Measurements from ENCODE around the gene NUDT21. TPM values are rescaled to one million over a fixed set of nuclear protein-coding genes. Genes with fewer than 3 reads are reported as not detected.

NUDT21 gene
- total and polyA plus RNA-seq, 10 of the 15 experiments (the other 5 are each of a cell fraction or from before 2014, with no cell fraction given), result 70.1 to 229 (median 127) TPM

GRCh38 chr16:56480776-56481467 lies 29.8 kb upstream of the NUDT21 start:
- RAD21 ChIA-PET (ENCODE audit: unreplicated experiment), result no interaction called here
- H3K9me3 ChIP-seq (replicated peaks; ENCODE audit: control insufficient read depth, insufficient read depth, low read length), result no peaks in the 10 kb centered on the region
- TF ChIP-seq ZNF207 (IDR thresholded peaks at IDR 0.05; ENCODE audit: borderline replicate concordance) (no peak), CHD1 (IDR thresholded peaks at IDR 0.05; ENCODE audit: low read depth, low read length) (no peak), ZSCAN29 (IDR thresholded peaks at IDR 0.05) (no peak), BHLHE40 (IDR thresholded peaks at IDR 0.05; ENCODE audit: borderline replicate concordance in 1 of 2, low read depth in 2 of 2, low read length in 1 of 2) (no peak), POLR2AphosphoS2 (IDR thresholded peaks at IDR 0.05; ENCODE audit: low read depth, low read length) (no peak), MXI1 (IDR thresholded peaks at IDR 0.05; ENCODE audit: low read depth, low read length) (no peak), ZZZ3 (IDR thresholded peaks at IDR 0.05; ENCODE audit: control insufficient read depth, insufficient read length, low read depth) (no peak), HDAC2 (IDR thresholded peaks at IDR 0.05) (no peak), SMC3 (IDR thresholded peaks at IDR 0.05; ENCODE audit: borderline replicate concordance, low read length) (no peak), MTA3 (IDR thresholded peaks at IDR 0.05; ENCODE audit: borderline replicate concordance, low read length) (no peak), SRF (IDR thresholded peaks at IDR 0.05; ENCODE audit: low read depth in 2 of 2, low read length in 2 of 2) (no peak)
- H3K36me3 ChIP-seq (ENCODE audit: control insufficient read depth in 2 of 2, insufficient read depth in 2 of 2, low read length in 1 of 2), result peaks cover 3 to 9% of the 10 kb centered on the region in 2 experiments; a peak in 3 of 4 replicates
- CTCF ChIA-PET, result interaction anchor here (0.8 kb wide), 1 partner anchor 21 kb away, joined by 4 read pairs; no protein-coding TSS in a partner anchor
- no peak overlapping the region for H3K9ac ChIP-seq (ENCODE audit: control insufficient read depth, insufficient read depth, low read length)
- ATAC-seq (no peak), DNase-seq (ENCODE audit: low read depth, low spot score) (no peak), FAIRE-seq (no peak)
- no peaks in the 10 kb centered on the region for H3K79me2 ChIP-seq (ENCODE audit: control insufficient read depth, insufficient read depth, low read length)
- no peaks in the 10 kb centered on the region for H3K4me1 ChIP-seq (ENCODE audit: control insufficient read depth, insufficient read depth, low read length)
- intact Hi-C loops (cut with micrococcal nuclease; ENCODE audit: unreplicated experiment) (no loop called here), in situ Hi-C loops (cut with MboI) (no loop called here)
- no peak overlapping the region for H3K27ac ChIP-seq (ENCODE audit: control insufficient read depth, insufficient read depth)
- no peaks in the 10 kb centered on the region for H3K27me3 ChIP-seq (replicated peaks in 1 of 2; ENCODE audit: control insufficient read depth in 2 of 2, insufficient read depth in 2 of 2, low read length in 1 of 2)
- no TSS peak for BruUV-seq (replicated peaks)
- H2AFZ ChIP-seq (ENCODE audit: control insufficient read depth, low read depth, low read length), result no peak overlapping the region
- H4K20me1 ChIP-seq (ENCODE audit: control insufficient read depth, insufficient read depth), result no peaks in the 10 kb centered on the region
- SMC1A ChIA-PET (ENCODE audit: uncharacterized antibody, unreplicated experiment), result interaction anchor here (0.8 to 1.3 kb wide), 2 partner anchors 16 to 20 kb away, joined by 3 read pairs; no protein-coding TSS in a partner anchor
- WGBS (ENCODE audit: insufficient coverage, insufficient replicate concordance, low lambda C conversion rate, missing lambda C conversion rate), result 86% methylated on average over 7 of the region's 7 CpGs
- POLR2A ChIA-PET, result no interaction called here
- H3K4me2 ChIP-seq (ENCODE audit: control insufficient read depth, insufficient read depth), result no peak overlapping the region
- no peak overlapping the region for H3K4me3 ChIP-seq

Measured in GM12878 (cell line).